Astrocyte of the cerebellum (primary cell): ENCODE results near the gene LAPTM5.

ENCODE experiments used
- DNase-seq: peaks from one replicate; pipeline ENCODE4 v3.0.0-alpha.2; 2011; ENCODE audit warnings: low read depth
- H3K4me3 ChIP-seq: 2 replicates; pipeline ENCODE4 v1.5.1; 2011; ENCODE audit warnings: mild to moderate bottlenecking, low read depth, low read length, moderate library complexity
- CTCF ChIP-seq: IDR thresholded peaks from 2 replicates; pipeline ENCODE4 v1.5.1; 2012; ENCODE audit warnings: low read length, low read depth, moderate library complexity, mild to moderate bottlenecking; ENCODE audit errors: missing control alignments
- in situ Hi-C: cut with HindIII; loops from 2 replicates; pipeline ENCODE4 v1.10.0; 2017; ENCODE audit warnings: low sequenced_read_pairs

The LAPTM5 gene

DNA sequence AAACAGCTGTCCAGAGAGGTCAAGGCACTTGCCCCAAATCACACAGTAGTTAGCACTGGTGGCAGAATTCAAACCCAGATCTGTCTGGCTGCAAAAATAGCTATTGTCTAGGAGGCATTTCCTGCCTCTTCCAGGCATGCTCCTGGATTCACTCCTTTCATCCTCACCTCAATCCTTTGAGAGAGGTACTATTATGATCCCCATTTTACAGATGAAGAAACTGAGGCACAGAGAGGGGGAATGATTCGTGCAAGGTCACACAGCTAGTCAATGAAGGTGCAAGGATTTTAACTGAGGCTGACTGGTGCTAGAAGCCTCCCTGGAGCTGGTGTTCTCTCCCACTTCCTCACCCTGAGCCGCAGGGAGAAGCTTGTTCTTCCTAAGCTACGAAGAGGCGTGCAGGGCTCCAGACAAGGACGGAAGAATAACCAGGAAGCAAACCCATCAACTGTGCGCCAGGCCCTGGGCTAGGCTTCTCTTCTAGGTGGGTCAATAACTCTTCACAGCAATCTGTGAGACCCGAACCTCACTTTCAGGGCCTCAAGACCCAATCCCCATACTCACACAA, 631 bp upstream of the LAPTM5 start:
- in situ Hi-C loops = no loop called here
- H3K4me3 ChIP-seq = no peak overlapping the region
- no peak for TF ChIP-seq CTCF
- DNase-seq = no peak

DNA sequence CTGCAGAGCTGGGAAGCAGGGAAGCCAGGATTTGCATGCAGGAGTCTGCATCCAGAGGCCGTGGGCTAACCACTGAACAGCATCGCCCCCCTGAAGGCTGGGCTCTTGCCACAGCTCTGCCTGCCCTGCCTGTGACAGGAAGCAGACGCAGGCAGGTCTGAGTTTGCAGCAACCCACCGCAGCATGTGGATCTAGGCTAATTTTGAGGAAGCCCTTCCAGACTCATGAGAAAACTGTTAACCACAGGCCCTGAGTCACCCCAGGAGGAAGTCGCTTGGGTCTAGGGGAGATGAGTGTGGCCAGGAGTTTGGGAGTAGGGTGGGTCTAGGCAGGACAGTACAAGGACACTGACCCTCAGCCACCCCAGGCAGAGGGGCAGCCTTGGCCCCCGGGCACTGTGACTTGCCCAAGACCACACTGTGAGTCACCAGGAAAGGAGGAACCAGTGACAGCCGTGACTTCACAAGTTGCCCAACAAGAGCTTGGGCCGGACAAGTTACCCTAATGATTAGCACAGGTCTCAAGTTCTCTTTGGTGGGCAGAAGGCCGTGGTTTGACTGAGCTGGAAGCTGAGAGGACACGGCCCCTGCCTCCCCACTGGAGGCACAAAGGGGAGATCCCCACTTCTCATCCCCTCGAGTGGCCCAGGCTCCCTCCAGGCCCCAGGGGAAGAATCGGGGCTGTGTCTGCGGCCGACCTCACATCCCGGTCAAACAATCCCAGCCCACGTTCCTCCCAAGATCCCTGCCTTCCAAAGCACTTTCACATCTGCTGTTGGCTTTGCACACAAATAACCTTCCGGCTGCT, 826 bp downstream of the LAPTM5 start:
- in situ Hi-C loops = no loop called here
- TF ChIP-seq CTCF = no peak
- peak; percentile 83 for DNase-seq
- H3K4me3 ChIP-seq = no peak overlapping the region

GRCh38 chr1:30756206-30756544, 1.4 kb downstream of the LAPTM5 start:
- no peak for TF ChIP-seq CTCF
- H3K4me3 ChIP-seq = no peak overlapping the region
- no peak for DNase-seq
- in situ Hi-C loops = no loop called here

DNA sequence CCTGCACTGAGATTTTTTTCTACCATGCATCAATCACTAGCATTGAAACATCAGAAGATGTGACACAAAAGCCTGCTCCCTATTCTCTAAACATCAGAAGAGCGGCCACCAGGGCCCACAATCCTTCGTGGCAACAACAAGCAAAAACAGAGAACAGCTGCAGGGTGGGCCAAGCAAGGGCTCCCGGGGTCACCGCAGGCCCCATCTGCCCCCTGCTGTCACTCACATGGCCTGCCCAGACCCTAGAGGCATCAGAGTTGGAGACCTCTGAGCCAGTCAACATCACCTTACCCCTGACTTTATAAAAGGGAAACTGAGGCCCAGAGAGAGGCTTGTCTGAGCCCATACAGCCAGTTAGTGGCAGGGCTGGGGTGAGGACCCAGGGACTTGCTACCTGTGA, 1.8 kb downstream of the LAPTM5 start:
- H3K4me3 ChIP-seq = no peak overlapping the region
- no peak for DNase-seq
- in situ Hi-C loops = no loop called here
- TF ChIP-seq CTCF = no peak

- no peak overlapping the region for H3K4me3 ChIP-seq
- in situ Hi-C loops = no loop called here
- no peak for DNase-seq
- TF ChIP-seq CTCF = no peak
Observed at GRCh38 chr1:30755334-30755733, 2.2 kb downstream of the LAPTM5 start.

- no peak overlapping the region for H3K4me3 ChIP-seq
- DNase-seq = no peak
- in situ Hi-C loops = no loop called here
- no peak for TF ChIP-seq CTCF
Observed at GRCh38 chr1:30754684-30755171, 2.8 kb downstream of the LAPTM5 start.
